Caki2 (cell line): ENCODE measurements around the gene SPOP. TPM values are rescaled to one million over a fixed set of nuclear protein-coding genes. Genes with fewer than 3 reads are reported as not detected.

Source experiments
- DNase-seq: peaks from one replicate; pipeline ENCODE4 v3.0.0-alpha.2; 2015; ENCODE audit warnings: low read depth
- in situ Hi-C: cut with HindIII; loops from 2 replicates; pipeline ENCODE4 v1.10.0; 2016; ENCODE audit warnings: low sequenced_read_pairs, low pct_unique_long_range_greater_than_20kb, mixed read lengths
- total RNA-seq: library from RNA; depleted of rRNA; stranded (reverse); fragments of >200 nt; shearing (Covaris generic); gene quantifications from 2 replicates; pipeline ENCODE4 v1.2.3, GENCODE V29; 2014; ENCODE audit warnings: low replicate concordance; rRNA removed

The SPOP gene
- total RNA-seq, 1 experiment from 2014 or later, result 68.6 TPM

DNA sequence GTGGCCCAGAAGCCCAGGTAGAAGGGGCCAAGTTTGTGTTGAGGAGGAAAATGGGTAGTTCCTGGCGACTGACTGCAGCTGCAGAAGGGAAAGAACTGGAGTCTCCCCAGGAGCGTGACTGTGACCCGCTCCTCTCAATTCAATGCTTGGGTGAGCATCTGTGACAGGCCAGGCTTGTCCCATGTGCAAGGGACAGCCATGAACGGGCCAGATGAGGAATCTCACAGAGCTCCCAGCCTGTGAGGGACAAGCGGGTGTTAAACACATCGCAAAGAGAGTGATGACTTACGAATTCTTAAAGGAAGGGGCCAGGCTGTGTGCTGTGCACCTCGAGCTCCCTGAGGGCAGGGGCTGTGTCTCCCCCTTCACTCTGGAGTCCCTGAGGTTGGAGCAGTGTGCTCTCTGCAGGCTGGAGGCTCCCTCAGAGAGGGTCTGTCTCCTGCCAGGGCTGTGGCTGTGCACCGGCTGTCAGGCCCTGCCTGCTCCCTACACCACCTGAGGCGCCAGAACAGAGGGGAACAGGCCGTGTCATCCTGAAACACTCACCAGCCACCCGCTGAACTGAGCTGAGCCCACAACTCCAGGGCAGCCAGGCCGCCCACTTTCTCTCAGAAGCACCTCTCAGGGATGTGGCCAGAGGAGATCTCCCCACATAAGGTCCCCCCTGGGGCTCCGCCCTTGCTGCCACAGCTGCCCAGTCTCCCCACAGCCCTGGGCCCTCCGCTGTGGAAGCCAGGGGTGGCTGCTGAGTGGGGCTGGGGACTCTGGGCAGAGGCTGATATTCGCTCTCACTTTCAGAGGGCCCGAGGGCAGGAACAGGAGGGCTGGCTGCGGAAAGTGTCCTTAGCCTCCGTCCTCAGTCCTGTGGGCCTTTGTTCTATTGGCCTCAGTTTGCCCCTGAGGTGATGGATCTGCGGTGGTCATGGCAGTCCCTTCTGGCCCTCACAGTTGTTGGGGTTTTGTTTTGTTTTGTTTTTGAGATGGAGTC, 127.9 kb downstream of the SPOP start:
- DNase-seq, result no peak
- in situ Hi-C loops, result no loop called here

DNA sequence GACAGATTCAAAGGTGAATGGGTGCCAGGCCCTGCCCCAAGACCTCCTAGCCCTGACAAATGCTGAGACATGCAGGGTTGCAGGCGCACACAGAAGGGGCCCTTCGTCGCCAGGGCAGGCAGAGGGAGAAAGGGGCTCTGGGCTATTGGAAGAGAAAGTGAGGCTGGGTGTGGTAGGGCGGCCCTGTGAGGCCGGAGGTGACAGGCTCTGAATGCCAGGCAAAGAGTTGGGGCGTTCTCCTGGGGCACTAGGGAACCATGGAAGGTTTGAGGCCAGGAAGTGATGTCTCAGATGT, 128.6 kb downstream of the SPOP start:
- no peak for DNase-seq
- in situ Hi-C loops, result no loop called here

Other genes with a start within 250 kb of the SPOP start
- gene NGFR, start 182.8 kb downstream of the SPOP start, total RNA-seq, result 0.91 and 5.1 TPM in 2 replicates
- 0.27 TPM in 1 of 2 replicates, not detected in the other for gene NXPH3, start 102.2 kb downstream of the SPOP start, total RNA-seq
- gene SLC35B1, start 29.9 kb upstream of the SPOP start, total RNA-seq, result 78.0 and 106 TPM in 2 replicates
- gene FAM117A, start 86.0 kb upstream of the SPOP start, total RNA-seq, result 0.06 and 0.44 TPM in 2 replicates
- gene KAT7, start 110.6 kb upstream of the SPOP start, total RNA-seq, result 26.7 and 37.4 TPM in 2 replicates
- gene TAC4, start 170.0 kb upstream of the SPOP start, total RNA-seq, result not detected in 2 replicates